GM18508 (cell line): Measurements from ENCODE around the gene GID4.

Experiments used
- ATAC-seq: cut with Tn5 transposase; IDR thresholded peaks from one replicate; pipeline ENCODE4 v1.9.1; 2021; ENCODE audit warnings: moderate number of reproducible peaks; ENCODE audit not compliant: insufficient read depth, unreplicated experiment

The GID4 gene

DNA sequence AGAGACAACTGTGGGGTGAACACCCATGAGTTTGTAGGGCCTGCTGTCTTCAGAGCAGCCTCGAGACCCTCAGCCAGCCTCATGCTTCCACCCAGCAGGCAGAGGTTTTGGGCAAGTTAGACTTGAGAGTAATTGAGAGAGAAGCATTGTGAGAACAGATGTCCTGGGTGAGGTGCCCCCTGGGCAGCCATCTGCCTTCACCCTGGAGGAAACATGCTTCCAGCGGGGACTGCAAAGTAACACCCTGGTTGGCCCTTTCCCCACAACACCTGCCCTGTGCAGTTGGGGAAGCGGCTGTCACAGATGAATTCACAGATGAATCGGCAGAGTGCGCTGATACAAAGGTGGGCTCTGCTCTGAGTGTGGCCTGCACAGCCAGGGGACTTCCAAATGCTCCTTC lies 23.6 kb upstream of the GID4 start:
- ATAC-seq: no peak

DNA sequence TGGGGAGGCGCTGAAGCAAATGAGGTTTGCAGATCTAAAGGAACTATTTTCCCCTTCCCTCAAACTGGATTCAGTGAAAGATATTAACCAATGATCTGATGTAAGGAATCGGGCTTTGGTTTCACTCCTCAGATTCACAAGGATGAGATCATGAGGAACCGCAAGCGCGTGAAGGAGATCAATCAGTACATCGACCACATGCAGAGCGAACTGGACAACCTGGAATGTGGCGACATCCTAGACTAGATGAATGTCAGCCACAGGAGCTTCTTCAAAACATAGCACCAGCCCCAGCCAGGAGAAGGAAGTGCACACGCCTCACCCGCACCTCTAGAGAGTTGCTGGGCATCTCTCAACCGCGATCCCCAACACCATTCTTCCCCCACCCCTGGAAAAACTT lies 22.8 kb upstream of the GID4 start:
- no peak for ATAC-seq

- no peak for ATAC-seq
Measured at GRCh38 chr17:18017958-18018357, 21.2 kb upstream of the GID4 start.

GRCh38 chr17:18018411-18018921 lies 20.7 kb upstream of the GID4 start:
- ATAC-seq: no peak

- ATAC-seq: no peak
Measured at GRCh38 chr17:18019838-18020154, 19.4 kb upstream of the GID4 start.

DNA sequence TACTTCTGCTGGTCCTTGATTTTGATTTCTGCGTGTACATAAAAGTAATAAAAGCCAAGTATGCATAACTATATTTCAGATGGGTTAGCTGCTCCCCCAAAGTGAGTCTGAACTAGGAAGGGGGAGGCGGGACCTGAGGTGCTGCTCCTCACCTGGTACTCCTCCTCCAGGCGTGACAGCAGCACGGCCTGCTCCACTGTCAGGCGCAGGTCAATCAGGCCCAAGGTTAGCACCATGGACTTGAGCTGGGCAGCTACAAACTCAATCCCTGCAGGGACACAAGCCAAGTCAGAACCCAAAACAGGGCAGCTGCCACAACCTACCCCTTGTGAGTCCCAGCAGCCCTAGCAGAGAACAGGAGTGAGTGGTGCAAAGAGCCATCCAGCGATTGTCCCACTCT lies 18.2 kb upstream of the GID4 start:
- no peak for ATAC-seq

DNA sequence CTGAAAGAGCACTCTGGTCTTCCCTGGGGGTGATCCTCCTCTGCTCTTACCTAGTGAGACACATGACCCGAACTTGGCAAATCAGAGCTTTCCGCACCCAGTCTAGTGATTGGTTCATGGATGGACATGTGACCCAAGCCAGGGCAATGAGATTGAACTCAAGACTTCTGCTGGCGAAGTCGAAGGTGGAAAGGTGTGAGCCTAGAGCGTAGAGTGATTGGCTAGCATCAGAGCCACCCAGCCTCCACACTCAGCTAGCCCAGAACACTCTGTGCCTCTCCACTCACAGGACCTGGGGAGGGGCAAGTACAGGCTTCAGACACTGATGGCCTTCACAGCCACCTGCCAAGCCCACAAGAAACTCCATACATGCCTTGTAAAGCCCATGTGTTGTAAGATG lies 17.8 kb upstream of the GID4 start:
- no peak for ATAC-seq

DNA sequence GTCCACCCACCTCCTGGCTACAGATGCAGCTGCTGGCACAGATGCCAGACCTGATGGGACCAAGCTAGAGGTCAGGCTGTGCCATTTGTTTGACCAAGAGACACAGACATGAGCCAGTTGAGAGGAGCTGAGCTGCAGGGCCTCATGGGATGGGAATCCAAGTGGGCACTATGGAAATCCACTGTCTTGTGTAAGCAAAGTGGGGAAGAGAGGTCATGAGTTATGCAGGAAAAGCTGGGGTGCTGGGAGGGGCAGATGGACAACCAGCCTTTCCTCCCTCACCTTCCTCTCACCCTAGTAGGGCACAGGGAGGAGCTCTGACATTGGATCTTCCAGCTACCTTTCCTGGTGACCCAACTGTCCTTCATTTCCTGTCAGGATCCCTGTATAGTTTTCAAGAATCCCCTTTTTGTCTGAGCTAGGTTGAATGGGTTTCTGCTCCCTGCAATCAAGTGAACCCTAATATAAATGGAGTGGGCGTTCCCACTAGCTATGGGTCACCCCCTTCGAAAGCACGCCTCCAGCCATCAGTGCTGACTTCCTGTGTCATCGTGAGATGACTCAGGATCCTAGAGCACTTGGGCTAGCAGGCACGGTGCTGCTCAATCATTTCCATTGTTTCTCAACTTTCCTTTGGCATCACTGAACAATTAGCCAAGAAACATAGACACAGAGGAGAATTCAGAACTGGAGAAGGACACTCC lies 13.8 kb upstream of the GID4 start:
- ATAC-seq: no peak

DNA sequence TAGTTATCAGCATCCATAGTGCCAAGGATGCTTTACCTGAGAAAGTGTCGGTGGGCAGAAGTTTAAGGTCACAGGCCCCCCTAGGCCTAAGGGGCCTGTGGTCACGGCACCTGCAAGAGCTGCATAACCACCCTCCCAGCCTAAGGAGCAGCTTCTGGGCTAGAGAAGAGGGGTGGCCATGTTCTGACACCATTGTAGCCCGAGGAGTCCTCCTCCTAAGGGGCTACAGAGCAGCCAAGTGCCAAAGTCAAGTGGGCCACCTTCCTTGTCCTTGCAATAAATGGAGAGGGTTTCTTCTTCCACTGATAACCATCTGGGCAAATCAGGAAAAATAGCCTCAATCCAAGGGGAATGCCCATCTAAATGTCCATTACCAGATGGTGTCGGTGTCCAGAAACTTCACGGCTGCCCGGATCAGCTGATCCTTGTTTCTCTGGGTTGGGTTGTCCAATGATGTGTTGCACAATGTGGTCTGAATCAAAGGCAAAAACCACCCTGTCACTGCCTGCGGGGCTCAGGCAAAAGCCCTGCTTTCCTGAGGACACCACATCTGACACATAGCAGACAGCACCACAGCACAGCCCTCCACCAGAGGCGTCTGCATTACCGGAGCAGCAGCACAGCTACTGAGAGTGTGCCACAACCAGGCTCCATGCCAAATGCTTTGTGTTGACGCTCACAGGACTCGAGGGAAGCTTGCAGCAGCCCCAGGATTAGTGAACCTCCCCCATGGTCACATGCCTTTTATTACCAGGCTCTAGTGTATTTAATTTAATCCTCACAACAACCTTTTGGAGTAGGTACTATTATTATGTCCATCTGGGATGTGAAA lies 13.0 kb upstream of the GID4 start:
- no peak for ATAC-seq

GRCh38 chr17:18027280-18027679 lies 11.9 kb upstream of the GID4 start:
- ATAC-seq: no peak

- no peak for ATAC-seq
Measured at GRCh38 chr17:18028114-18028951, 10.9 kb upstream of the GID4 start.

GRCh38 chr17:18028952-18029540 lies 10.2 kb upstream of the GID4 start:
- ATAC-seq: no peak

- ATAC-seq: no peak
Measured at GRCh38 chr17:18031955-18032354, 7.3 kb upstream of the GID4 start.

DNA sequence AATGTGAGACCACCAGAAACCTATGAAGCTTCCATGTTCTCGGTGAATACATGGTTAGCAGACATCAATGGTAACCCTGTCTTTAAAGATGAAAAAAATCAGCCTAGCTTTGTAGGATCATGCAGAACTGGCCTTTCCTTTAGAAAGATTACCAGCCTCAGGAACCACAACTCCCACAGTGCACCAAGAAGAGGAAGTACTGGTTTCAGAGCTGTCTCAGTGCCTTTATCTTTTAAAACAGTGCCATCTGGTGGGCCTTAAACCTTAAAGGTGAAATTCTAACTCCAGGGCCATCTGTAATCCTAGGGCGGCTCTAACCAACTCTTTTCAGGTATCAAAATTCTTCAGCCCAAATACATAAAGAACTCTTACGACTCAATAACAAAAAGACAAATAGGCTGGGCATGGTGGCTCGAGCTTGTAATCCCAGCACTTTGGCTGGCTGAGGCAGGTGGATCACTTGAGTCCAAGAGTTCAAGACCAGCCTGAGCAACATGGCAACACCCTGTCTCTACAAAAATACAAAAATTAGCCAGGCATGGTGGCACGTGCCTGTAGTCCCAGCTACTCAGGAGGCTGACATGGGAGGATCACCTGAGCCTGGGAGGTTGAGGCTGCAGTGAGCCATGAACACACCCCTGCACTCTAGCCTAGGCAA lies 5.6 kb upstream of the GID4 start:
- ATAC-seq: peak; percentile 52

DNA sequence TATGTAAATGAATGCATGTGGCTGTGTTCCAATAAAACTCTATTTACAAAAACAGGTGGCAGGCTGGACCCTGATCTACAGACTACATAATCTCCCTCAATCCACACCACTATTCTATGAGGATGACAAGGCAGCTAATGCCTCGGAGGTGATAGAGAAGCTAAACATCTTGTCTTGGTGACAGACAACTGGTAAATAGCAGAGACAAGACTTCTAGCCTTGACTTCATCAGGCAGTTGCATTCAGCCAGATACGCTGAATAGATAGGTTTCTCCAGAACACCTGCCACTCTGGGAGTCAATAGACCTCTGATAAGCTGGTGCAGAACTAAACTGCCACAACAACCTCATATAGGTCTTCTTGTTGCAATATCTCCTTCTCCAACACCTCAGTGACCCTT lies 3.5 kb upstream of the GID4 start:
- no peak for ATAC-seq

DNA sequence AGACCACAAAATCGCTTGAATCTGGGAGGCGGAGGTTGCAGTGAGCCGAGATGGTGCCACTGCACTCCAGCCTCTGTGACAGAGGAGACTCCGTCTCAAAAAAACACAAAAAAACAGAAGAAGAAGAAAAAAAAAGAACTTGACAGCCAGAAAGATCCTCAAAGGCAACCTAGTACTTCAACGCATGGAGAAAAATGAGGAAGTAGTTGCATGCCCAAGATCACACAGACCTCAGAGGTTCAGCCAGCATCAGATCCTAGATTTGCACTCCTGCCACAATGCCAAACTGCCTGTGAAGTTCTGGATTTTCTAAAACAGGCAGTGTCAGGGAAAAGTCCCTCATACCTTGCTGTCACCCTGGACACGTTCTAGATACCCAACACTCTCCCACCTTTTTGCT lies 1.7 kb upstream of the GID4 start:
- no peak for ATAC-seq

DNA sequence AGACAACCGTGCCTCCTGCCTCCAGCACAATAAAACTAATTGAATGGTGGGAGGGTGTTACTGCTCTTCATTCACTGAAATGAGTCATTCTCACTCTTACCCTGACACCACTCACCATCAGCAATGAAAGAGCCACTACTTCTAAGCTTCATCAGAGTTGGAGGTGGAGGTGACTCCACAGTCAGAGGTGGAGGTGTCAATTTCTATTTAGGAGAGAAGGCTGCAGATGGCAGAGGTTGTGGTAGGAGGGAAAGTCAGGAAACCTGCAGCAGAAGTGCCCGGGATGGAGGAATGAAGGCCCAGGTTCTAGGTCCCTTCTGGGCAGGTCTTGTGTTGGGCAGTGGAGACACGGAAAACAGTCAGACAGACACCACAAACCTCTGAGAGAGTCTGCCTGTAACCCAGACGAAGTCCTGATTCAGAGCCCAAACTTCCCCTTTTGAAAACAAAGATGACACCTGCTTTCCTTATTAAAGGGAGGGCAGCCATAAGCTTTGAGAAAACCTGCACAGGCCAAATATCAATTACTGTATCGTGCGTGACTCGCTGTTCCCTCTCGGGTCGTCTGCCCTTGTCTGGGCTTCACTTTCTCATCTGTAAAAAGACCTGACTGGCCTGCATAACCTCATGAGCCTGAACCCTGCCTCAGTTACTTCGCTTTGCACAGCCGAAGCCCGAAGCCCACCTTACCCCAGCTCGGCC lies 908 bp upstream of the GID4 start:
- ATAC-seq: no peak

- ATAC-seq: no peak
Measured at GRCh38 chr17:18039535-18040260, 490 bp downstream of the GID4 start.
